IMR-90 (cell line): ENCODE results near the gene GRM5. TPM values are rescaled to one million over a fixed set of nuclear protein-coding genes. Genes with fewer than 3 reads are reported as not detected.
A peak's percentile ranks its signal among the peaks of the same experiment; 100 is the strongest.
"Not testable (repeated sequence)": the region's sequence is repeated elsewhere in the genome, so short reads cannot be mapped to it uniquely, and the experiment has no call there.

Experiments
- ATAC-seq: fragments of 200-7000 bp; cut with Tn5 transposase; 2 replicates; pipeline ENCODE4 v1.9.1; 2020; ENCODE audit warnings: low read depth, mild to moderate bottlenecking, moderate library complexity
- BruUV-seq: library from RNA; stranded (reverse); fragments of 400-500 nt; replicated peaks from 2 replicates; lab custom pipeline; 2021; lab: Mats Ljungman, UMichigan
- CTCF ChIA-PET: fragments of 300-600 bp; formaldehyde crosslinking; extraction: SDS; loops from one replicate; lab custom pipeline; 2021; ENCODE audit warnings: antibody characterized with exemption; lab: Yijun Ruan, JAX
- POLR2A ChIA-PET: fragments of 300-600 bp; sonication (Branson Sonifier 250); formaldehyde crosslinking; loops from one replicate; lab custom pipeline; 2022; ENCODE audit warnings: antibody characterized with exemption; ENCODE audit not compliant: unreplicated experiment; lab: Charles Lee
- DNase-seq: peaks from one replicate; pipeline ENCODE4 v3.0.0; 2013
- H2AFZ ChIP-seq: replicated peaks from 2 replicates; pipeline ENCODE3; 2013; ENCODE audit warnings: low read length, mild to moderate bottlenecking; ENCODE audit not compliant: poor library complexity
- H2AK5ac ChIP-seq: 2 replicates; pipeline ENCODE4 v1.6.1; 2013; ENCODE audit warnings: low read depth, low read length, inconsistent platforms
- H2AK9ac ChIP-seq: replicated peaks from 2 replicates; pipeline ENCODE3; 2013; ENCODE audit warnings: mild to moderate bottlenecking, low read depth, low read length, moderate library complexity; ENCODE audit not compliant: poor library complexity
- H2BK120ac ChIP-seq: 2 replicates; pipeline ENCODE4 v1.6.1; 2013; ENCODE audit warnings: low read depth, low read length, inconsistent platforms
- H2BK15ac ChIP-seq: 3 replicates; pipeline ENCODE4 v1.6.1; 2013; ENCODE audit warnings: low read depth, low read length, inconsistent platforms
- H2BK20ac ChIP-seq: 2 replicates; pipeline ENCODE4 v1.6.1; 2013; ENCODE audit warnings: low read depth, mild to moderate bottlenecking, inconsistent platforms, low read length, moderate library complexity
- H2BK5ac ChIP-seq: 2 replicates; pipeline ENCODE4 v1.6.1; 2013; ENCODE audit warnings: mild to moderate bottlenecking, low read depth, low read length, inconsistent platforms; ENCODE audit not compliant: poor library complexity, severe bottlenecking
- H3K14ac ChIP-seq: replicated peaks from 2 replicates; pipeline ENCODE4 v1.6.1; 2013; ENCODE audit warnings: low read depth, low read length, inconsistent platforms
- H3K18ac ChIP-seq: 2 replicates; pipeline ENCODE4 v1.6.1; 2013; ENCODE audit warnings: low read depth, low read length, control low read depth
- H3K23ac ChIP-seq: 2 replicates; pipeline ENCODE4 v1.6.1; 2013; ENCODE audit warnings: low read depth, low read length, inconsistent platforms
- H3K27ac ChIP-seq: 2 replicates; pipeline ENCODE4 v1.5.1; 2013; ENCODE audit warnings: mild to moderate bottlenecking, control low read depth, low read length; ENCODE audit not compliant: insufficient read depth
- H3K27me3 ChIP-seq: 2 replicates; pipeline ENCODE4 v1.6.1; 2013; ENCODE audit warnings: low read length; ENCODE audit not compliant: control insufficient read depth, insufficient read depth
- H3K36me3 ChIP-seq: 2 replicates; pipeline ENCODE4 v1.6.1; 2013; ENCODE audit warnings: low read length, mixed read lengths; ENCODE audit not compliant: control insufficient read depth, insufficient read depth
- H3K4ac ChIP-seq: 2 replicates; pipeline ENCODE4 v1.6.1; 2013; ENCODE audit warnings: low read depth, low read length, inconsistent platforms
- H3K4me1 ChIP-seq: 2 replicates; pipeline ENCODE4 v1.6.1; 2013; ENCODE audit warnings: low read length, mixed read lengths; ENCODE audit not compliant: control insufficient read depth, insufficient read depth
- H3K4me2 ChIP-seq: 2 replicates; pipeline ENCODE4 v1.6.1; 2013; ENCODE audit warnings: low read depth, mild to moderate bottlenecking, control low read depth, low read length, moderate library complexity
- H3K4me3 ChIP-seq: 2 replicates; pipeline ENCODE4 v1.5.1; 2013; ENCODE audit warnings: low read depth, mild to moderate bottlenecking, control low read depth, low read length, moderate library complexity; ENCODE audit not compliant: insufficient read depth
- H3K56ac ChIP-seq: 2 replicates; pipeline ENCODE4 v1.6.1; 2013; ENCODE audit warnings: low read length, inconsistent platforms; ENCODE audit not compliant: insufficient read depth; ENCODE audit errors: extremely low read depth
- H3K79me1 ChIP-seq, 2 experiments: 2 replicates each; pipeline ENCODE4 v1.6.1; 2013; ENCODE audit warnings: low read length in 2 of 2, inconsistent platforms in 1 of 2, low read depth in 1 of 2
- H3K9ac ChIP-seq: 2 replicates; pipeline ENCODE4 v1.6.1; 2013; ENCODE audit warnings: low read depth, low read length, control low read depth
- H3K9me1 ChIP-seq: 2 replicates; pipeline ENCODE4 v1.6.1; 2013; ENCODE audit warnings: low read length, inconsistent platforms; ENCODE audit not compliant: insufficient read depth
- H3K9me3 ChIP-seq: 2 replicates; pipeline ENCODE4 v1.6.1; 2013; ENCODE audit warnings: low read length; ENCODE audit not compliant: control insufficient read depth, insufficient read depth
- H4K20me1 ChIP-seq: 2 replicates; pipeline ENCODE4 v1.6.1; 2013; ENCODE audit warnings: low read length, inconsistent platforms; ENCODE audit not compliant: insufficient read depth
- H4K5ac ChIP-seq: 2 replicates; pipeline ENCODE4 v1.6.1; 2013; ENCODE audit warnings: mild to moderate bottlenecking, low read depth, low read length, control low read depth
- H4K8ac ChIP-seq, 2 experiments: 2 replicates each; pipeline ENCODE4 v1.6.1; 2013; ENCODE audit warnings: low read depth in 2 of 2, low read length in 2 of 2, control low read depth in 1 of 2, inconsistent platforms in 1 of 2
- H4K91ac ChIP-seq: 2 replicates; pipeline ENCODE4 v1.6.1; 2013; ENCODE audit warnings: low read depth, low read length, inconsistent platforms; ENCODE audit not compliant: insufficient read depth
- CEBPB ChIP-seq: IDR thresholded peaks from 2 replicates; pipeline ENCODE4 v1.6.1; 2012; ENCODE audit warnings: low read depth, low read length, improper control_type of control experiment
- CHD1 ChIP-seq: IDR thresholded peaks from 2 replicates; pipeline ENCODE4 v1.6.1; 2012; ENCODE audit warnings: low read depth, low read length, improper control_type of control experiment
- MAFK ChIP-seq: IDR thresholded peaks from 2 replicates; pipeline ENCODE4 v1.6.1; 2012; ENCODE audit warnings: low read depth, low read length, improper control_type of control experiment
- MAZ ChIP-seq: IDR thresholded peaks from 2 replicates; pipeline ENCODE4 v1.6.1; 2012; ENCODE audit warnings: low read depth, mild to moderate bottlenecking, low read length, improper control_type of control experiment, moderate library complexity, borderline replicate concordance
- MXI1 ChIP-seq: IDR thresholded peaks from 2 replicates; pipeline ENCODE4 v1.6.1; 2012; ENCODE audit warnings: low read depth, mild to moderate bottlenecking, low read length, moderate library complexity, borderline replicate concordance
- NFE2L2 ChIP-seq: fragments of 150-350 bp; IDR thresholded peaks from 2 replicates; pipeline ENCODE4 v1.6.1; 2016; ENCODE audit warnings: low read depth, mild to moderate bottlenecking, low read length
- RAD21 ChIP-seq: IDR thresholded peaks from 2 replicates; pipeline ENCODE4 v1.6.1; 2012; ENCODE audit warnings: low read length, improper control_type of control experiment
- RCOR1 ChIP-seq: IDR thresholded peaks from 2 replicates; pipeline ENCODE4 v1.6.1; 2012; ENCODE audit warnings: mild to moderate bottlenecking, low read length, improper control_type of control experiment; ENCODE audit not compliant: insufficient replicate concordance
- WGBS, 2 experiments: methylation state at CpG; one replicate each; pipeline versions ENCODE4 v1.1.5 to v1.1.7; 2013; ENCODE audit warnings: missing lambda C conversion rate in 2 of 2; ENCODE audit not compliant: insufficient read length in 1 of 2; ENCODE audit errors: extremely low coverage in 2 of 2; 5-methylcytosine and 5-hydroxymethylcytosine counted together
- dilution Hi-C: fragments of 300-500 bp; cut with HindIII; formaldehyde crosslinking; loops from one replicate; pipeline ENCODE4 v1.14.3; 2018; ENCODE audit warnings: low sequenced_read_pairs; ENCODE audit not compliant: unreplicated experiment
- in situ Hi-C: fragments of 300-500 bp; cut with MboI; formaldehyde crosslinking; loops from 3 replicates; pipeline ENCODE4 v1.14.3; 2019; ENCODE audit warnings: low sequenced_read_pairs, inconsistent platforms, mixed read lengths
- intact Hi-C: fragments of 100-400 bp; cut with micrococcal nuclease; formaldehyde crosslinking; loops from 2 replicates; pipeline ENCODE4 v1.10.0; 2022
- polyA plus RNA-seq, 3 experiments: library from polyadenylated mRNA; depleted of rRNA; stranded (reverse); fragments of >200 nt; gene quantifications; 2 replicates each; pipeline ENCODE4 v1.2.3, GENCODE V29; 2012; ENCODE audit warnings: low replicate concordance in 1 of 3
- total RNA-seq: library from RNA; depleted of rRNA; stranded (reverse); fragments of >200 nt; gene quantifications from 2 replicates; pipeline ENCODE4 v1.2.3, GENCODE V29; 2012

The GRM5 gene
- total and polyA plus RNA-seq, 2 of the 4 experiments (the other 2 are of a cell fraction) = under 0.01 TPM

GRCh38 chr11:89021339-89021738 is 44.4 kb downstream of the GRM5 start:
- no peak overlapping the region for H3K23ac ChIP-seq
- no peak overlapping the region for H4K8ac ChIP-seq
- no peaks in the 10 kb centered on the region for H3K9me3 ChIP-seq
- no peak overlapping the region for H3K18ac ChIP-seq
- no peak overlapping the region for H2BK120ac ChIP-seq
- ChIA-PET CTCF (no interaction called here), POLR2A (no interaction called here)
- H4K5ac ChIP-seq = no peak overlapping the region
- H3K9me1 ChIP-seq = no peaks in the 10 kb centered on the region
- no peak overlapping the region for H2AFZ ChIP-seq
- no peak overlapping the region for H3K56ac ChIP-seq
- no peaks in the 10 kb centered on the region for H3K79me1 ChIP-seq
- BruUV-seq = no TSS peak
- ATAC-seq (no peak), DNase-seq (no peak)
- no peak overlapping the region for H3K27ac ChIP-seq
- no peak overlapping the region for H4K91ac ChIP-seq
- H2BK20ac ChIP-seq = no peak overlapping the region
- H3K4me1 ChIP-seq = no peaks in the 10 kb centered on the region
- no CpG with 5 or more reads among the region's 2 CpGs for WGBS, 2 experiments
- no peak overlapping the region for H2AK5ac ChIP-seq
- no peaks in the 10 kb centered on the region for H4K20me1 ChIP-seq
- H2BK5ac ChIP-seq = no peak overlapping the region
- no peak for TF ChIP-seq NFE2L2
- TF ChIP-seq MXI1 = no peak
- no peak for TF ChIP-seq RCOR1
- no peak for TF ChIP-seq CHD1
- no peak for TF ChIP-seq CEBPB
- no peak for TF ChIP-seq RAD21
- peak; percentile 42; the same call in 1 of the 2 replicates for TF ChIP-seq MAFK
- TF ChIP-seq MAZ = no peak
- H3K4me3 ChIP-seq = no peak overlapping the region
- H3K14ac ChIP-seq = no peak overlapping the region
- no peaks in the 10 kb centered on the region for H3K27me3 ChIP-seq
- no peak overlapping the region for H2BK15ac ChIP-seq
- dilution Hi-C loops (no loop called here), in situ Hi-C loops (no loop called here), intact Hi-C loops (no loop called here)
- H3K36me3 ChIP-seq = no peaks in the 10 kb centered on the region
- no peak overlapping the region for H2AK9ac ChIP-seq
- H3K4me2 ChIP-seq = no peak overlapping the region
- no peak overlapping the region for H3K4ac ChIP-seq
- no peak overlapping the region for H3K9ac ChIP-seq

GRCh38 chr11:89019827-89020547 is 45.8 kb downstream of the GRM5 start:
- H4K8ac ChIP-seq, intact Hi-C loops, H3K27ac ChIP-seq, H2AK9ac ChIP-seq, ATAC-seq, H2AK5ac ChIP-seq, in situ Hi-C loops, H3K9me1 ChIP-seq, POLR2A ChIA-PET, H2BK20ac ChIP-seq, H3K9ac ChIP-seq, H3K23ac ChIP-seq, H3K18ac ChIP-seq, H3K4me1 ChIP-seq, H3K56ac ChIP-seq, dilution Hi-C loops, H3K27me3 ChIP-seq, H3K14ac ChIP-seq, H2BK15ac ChIP-seq, H2AFZ ChIP-seq, H2BK5ac ChIP-seq, H3K4ac ChIP-seq, H4K5ac ChIP-seq, H3K4me2 ChIP-seq, H4K20me1 ChIP-seq, H3K36me3 ChIP-seq, CTCF ChIA-PET, H2BK120ac ChIP-seq, H3K9me3 ChIP-seq, BruUV-seq, H3K4me3 ChIP-seq, H3K79me1 ChIP-seq, H4K91ac ChIP-seq: not testable (repeated sequence)
- peak; percentile 40 for DNase-seq
